Skeletal muscle tissue (tissue), 4 donors: ENCODE data around the gene PRDM16. TPM values are rescaled to one million over a fixed set of nuclear protein-coding genes. Genes with fewer than 3 reads are reported as not detected.
A peak's percentile ranks its signal among the peaks of the same experiment; 100 is the strongest.

Experiments
- H3K27ac ChIP-seq: one replicate; pipeline ENCODE4 v1.7.0; 2013; ENCODE audit warnings: mild to moderate bottlenecking, low read depth, low read length, inconsistent platforms
- H3K27me3 ChIP-seq, 3 donors: one replicate each; pipeline ENCODE4 v1.7.0; 2013; ENCODE audit warnings: low read length in 3 of 3; ENCODE audit not compliant: control insufficient read depth in 3 of 3, insufficient read depth in 3 of 3
- H3K36me3 ChIP-seq, 3 donors: one replicate each; pipeline ENCODE4 v1.7.0; 2013; ENCODE audit warnings: low read length in 3 of 3; ENCODE audit not compliant: control insufficient read depth in 3 of 3, insufficient read depth in 3 of 3
- H3K4me1 ChIP-seq, 3 donors: one replicate each; pipeline ENCODE4 v1.7.0; 2013; ENCODE audit warnings: low read length in 3 of 3, mild to moderate bottlenecking in 3 of 3; ENCODE audit not compliant: control insufficient read depth in 3 of 3, insufficient read depth in 3 of 3
- H3K4me3 ChIP-seq, 3 donors: one replicate each; pipeline ENCODE4 v1.7.0; 2013; ENCODE audit warnings: low read length in 3 of 3
- H3K9ac ChIP-seq, 3 donors: one replicate each; pipeline ENCODE4 v1.7.0; 2013; ENCODE audit warnings: low read length in 3 of 3, mild to moderate bottlenecking in 3 of 3, moderate library complexity in 2 of 3, low read depth in 1 of 3
- H3K9me3 ChIP-seq, 3 donors: one replicate each; pipeline ENCODE4 v1.7.0; 2013; ENCODE audit warnings: low read length in 3 of 3; ENCODE audit not compliant: control insufficient read depth in 3 of 3
- total RNA-seq: library from RNA; depleted of rRNA; stranded (reverse); fragments of >200 nt; gene quantifications from one replicate; pipeline ENCODE4 v1.2.3, GENCODE V29; 2014
- donor health status: Osteomylitis.

PRDM16 gene
- total RNA-seq, 1 donor from 2014 or later, result 4.7 TPM

- Histone ChIP-seq H3K9ac (peak overlapping the region in 2 of 3 donors; percentile 54 to 60), H3K27ac (no peak overlapping the region), H3K4me3 (peak overlapping the region in 1 of 3 donors; percentile 15), H3K9me3 (no peaks in the 10 kb centered on the region), H3K27me3 (peaks cover 0 to 4% (median 0%) of the 10 kb centered on the region in 3 donors), H3K4me1 (peaks cover 17 to 32% (median 31%) of the 10 kb centered on the region in 3 donors), H3K36me3 (no peaks in the 10 kb centered on the region)
Measured at GRCh38 chr1:3126756-3127678, 58.0 kb downstream of the PRDM16 start.

DNA sequence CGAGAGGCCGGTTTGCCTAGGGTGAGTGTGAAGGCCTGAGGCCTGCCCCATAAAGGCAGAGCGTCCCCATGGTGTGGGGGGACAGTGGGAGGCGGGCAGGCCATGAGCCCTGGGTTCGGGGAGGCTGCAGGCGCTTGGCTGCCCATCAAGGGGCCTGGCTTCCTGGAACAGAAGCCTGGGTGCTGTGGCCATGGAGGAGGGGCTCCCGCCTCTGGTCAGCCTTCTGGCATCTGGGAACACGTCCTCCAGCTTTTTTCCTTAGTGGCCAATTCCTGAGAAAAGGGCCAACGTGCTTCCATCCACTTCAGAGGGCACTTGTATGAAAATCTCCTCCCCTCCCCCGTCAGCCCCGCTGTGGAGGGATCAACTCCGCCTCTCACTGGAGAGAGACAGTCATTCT lies 58.7 kb downstream of the PRDM16 start:
- Histone ChIP-seq H3K4me3 (no peak overlapping the region), H3K9me3 (no peaks in the 10 kb centered on the region), H3K36me3 (no peaks in the 10 kb centered on the region), H3K4me1 (peaks cover 17 to 32% (median 31%) of the 10 kb centered on the region in 3 donors), H3K27me3 (peaks cover 0 to 8% (median 0%) of the 10 kb centered on the region in 3 donors), H3K9ac (peak overlapping the region in 1 of 3 donors; percentile 60), H3K27ac (no peak overlapping the region)

DNA sequence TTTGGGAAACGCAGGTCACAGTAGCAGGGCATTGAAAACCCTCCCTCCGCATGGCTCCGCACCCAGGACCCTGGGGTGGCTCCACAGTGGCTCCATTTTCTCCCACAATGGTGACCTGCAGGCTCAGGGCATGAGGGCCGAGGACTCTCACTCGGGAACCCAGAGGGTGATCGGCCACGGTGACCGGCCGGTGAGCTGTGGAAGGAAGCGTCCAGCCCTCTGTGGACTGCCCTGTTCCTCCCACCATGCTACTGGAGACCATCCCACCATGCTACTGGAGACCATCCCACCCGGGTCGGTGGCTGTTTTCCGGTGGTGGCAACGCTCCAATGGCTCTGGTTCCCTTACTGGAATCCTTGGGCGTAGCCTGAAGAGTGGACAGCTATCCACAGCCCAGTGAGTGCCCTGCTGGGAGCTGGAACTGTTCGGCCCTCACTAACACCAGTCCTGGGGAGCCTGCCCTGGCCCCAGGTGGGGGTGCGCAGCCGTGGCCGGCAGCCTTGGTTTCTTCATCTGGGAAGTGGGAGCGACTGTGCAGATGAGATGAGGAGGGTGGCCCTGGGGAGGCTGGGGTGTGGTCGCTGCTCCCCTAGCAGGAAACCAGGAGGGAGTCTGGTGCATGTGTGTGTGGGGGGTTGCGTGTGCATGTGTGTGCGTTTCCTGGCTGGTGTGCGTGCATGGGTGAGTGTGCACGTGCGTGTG lies 59.6 kb downstream of the PRDM16 start:
- H3K9ac ChIP-seq, result no peak overlapping the region
- no peak overlapping the region for H3K27ac ChIP-seq
- peaks cover 0 to 14% (median 0%) of the 10 kb centered on the region in 3 donors for H3K27me3 ChIP-seq
- H3K36me3 ChIP-seq, result no peaks in the 10 kb centered on the region
- H3K4me1 ChIP-seq, result peaks cover 17 to 33% (median 32%) of the 10 kb centered on the region in 3 donors
- no peak overlapping the region for H3K4me3 ChIP-seq
- no peaks in the 10 kb centered on the region for H3K9me3 ChIP-seq

GRCh38 chr1:3129133-3129490 lies 60.1 kb downstream of the PRDM16 start:
- peaks cover 17 to 35% (median 32%) of the 10 kb centered on the region in 3 donors for H3K4me1 ChIP-seq
- peaks cover under 1 to 19% (median 3%) of the 10 kb centered on the region in 3 donors for H3K27me3 ChIP-seq
- no peak overlapping the region for H3K4me3 ChIP-seq
- no peak overlapping the region for H3K9ac ChIP-seq
- no peaks in the 10 kb centered on the region for H3K36me3 ChIP-seq
- no peaks in the 10 kb centered on the region for H3K9me3 ChIP-seq
- no peak overlapping the region for H3K27ac ChIP-seq

DNA sequence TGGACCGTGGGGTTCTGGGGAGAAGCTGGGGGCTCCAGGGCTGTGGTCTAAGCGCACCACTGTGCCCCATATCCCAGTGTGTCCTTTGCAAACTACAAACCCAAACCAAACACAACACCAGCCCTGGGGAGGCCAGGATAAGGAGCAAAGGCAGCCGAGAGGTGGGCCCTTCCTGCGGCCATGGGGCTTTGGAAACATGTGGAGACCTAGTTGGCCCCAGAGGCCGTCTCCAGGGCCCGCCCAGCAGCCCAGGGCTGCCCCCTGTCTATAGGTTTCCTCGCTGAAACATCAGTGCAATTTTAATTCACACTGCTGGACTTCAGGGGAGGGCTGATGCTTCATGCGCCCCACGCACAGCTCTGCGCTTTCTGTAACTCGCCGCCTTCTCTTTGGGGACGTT lies 61.3 kb downstream of the PRDM16 start:
- Histone ChIP-seq H3K36me3 (no peaks in the 10 kb centered on the region), H3K4me1 (peaks cover 17 to 38% (median 32%) of the 10 kb centered on the region in 3 donors), H3K27ac (no peak overlapping the region), H3K4me3 (no peak overlapping the region), H3K9me3 (no peaks in the 10 kb centered on the region), H3K27me3 (peaks cover 3 to 31% (median 6%) of the 10 kb centered on the region in 3 donors), H3K9ac (no peak overlapping the region)

GRCh38 chr1:3132660-3133059 lies 63.7 kb downstream of the PRDM16 start:
- H3K27ac ChIP-seq, result no peak overlapping the region
- no peaks in the 10 kb centered on the region for H3K9me3 ChIP-seq
- peaks cover 2 to 22% (median 16%) of the 10 kb centered on the region in 3 donors for H3K4me1 ChIP-seq
- H3K4me3 ChIP-seq, result no peak overlapping the region
- no peak overlapping the region for H3K9ac ChIP-seq
- H3K27me3 ChIP-seq, result peaks cover 13 to 50% (median 21%) of the 10 kb centered on the region in 3 donors
- H3K36me3 ChIP-seq, result no peaks in the 10 kb centered on the region

GRCh38 chr1:3133686-3134085 lies 64.7 kb downstream of the PRDM16 start:
- H3K36me3 ChIP-seq, result no peaks in the 10 kb centered on the region
- no peak overlapping the region for H3K9ac ChIP-seq
- peaks cover 20 to 58% (median 30%) of the 10 kb centered on the region in 3 donors for H3K27me3 ChIP-seq
- no peaks in the 10 kb centered on the region for H3K9me3 ChIP-seq
- H3K27ac ChIP-seq, result no peak overlapping the region
- peaks cover 0 to 14% (median 6%) of the 10 kb centered on the region in 3 donors for H3K4me1 ChIP-seq
- no peak overlapping the region for H3K4me3 ChIP-seq

GRCh38 chr1:3134381-3135072 lies 65.5 kb downstream of the PRDM16 start:
- Histone ChIP-seq H3K27ac (no peak overlapping the region), H3K9me3 (no peaks in the 10 kb centered on the region), H3K4me1 (peaks cover 0 to 7% (median 0%) of the 10 kb centered on the region in 3 donors), H3K36me3 (no peaks in the 10 kb centered on the region), H3K27me3 (peaks cover 27 to 64% (median 37%) of the 10 kb centered on the region in 3 donors), H3K9ac (no peak overlapping the region), H3K4me3 (no peak overlapping the region)

DNA sequence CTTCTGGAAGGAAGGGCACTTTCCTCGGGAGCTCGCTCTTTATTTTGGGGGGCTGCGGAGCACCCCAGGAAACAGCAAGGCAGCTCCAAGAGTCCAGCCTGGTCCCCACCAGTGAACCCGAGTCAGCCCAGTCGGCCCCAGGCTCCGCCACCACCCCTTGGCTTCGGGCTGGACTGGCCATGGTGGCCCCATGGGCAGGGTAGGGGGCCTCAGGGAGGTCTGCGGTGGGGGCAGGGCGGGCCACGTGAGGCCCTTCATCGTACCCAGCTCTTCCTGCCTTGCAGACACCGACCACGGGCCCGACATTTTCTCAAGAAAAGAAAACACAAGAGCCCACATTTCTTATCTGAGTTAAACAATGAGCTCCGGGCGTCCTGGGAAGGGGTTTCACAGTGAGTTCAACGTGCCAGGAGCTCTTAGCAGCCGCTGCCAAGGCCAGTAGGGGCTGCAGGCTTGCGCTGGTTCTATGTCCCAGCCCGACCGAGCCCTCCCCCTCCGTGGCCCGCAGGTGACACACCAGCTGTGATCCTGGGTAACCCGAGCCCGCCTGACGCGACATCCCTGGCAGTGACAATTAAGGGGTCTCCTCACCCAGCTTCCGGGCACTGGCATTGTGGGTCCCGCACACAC lies 66.2 kb downstream of the PRDM16 start:
- H3K9ac ChIP-seq, result no peak overlapping the region
- H3K4me3 ChIP-seq, result no peak overlapping the region
- H3K27ac ChIP-seq, result no peak overlapping the region
- H3K4me1 ChIP-seq, result peaks cover 0 to 7% (median 0%) of the 10 kb centered on the region in 3 donors
- H3K27me3 ChIP-seq, result peaks cover 30 to 69% (median 44%) of the 10 kb centered on the region in 3 donors
- no peaks in the 10 kb centered on the region for H3K9me3 ChIP-seq
- no peaks in the 10 kb centered on the region for H3K36me3 ChIP-seq
